ENCODE data around the gene SYT2. TPM values are rescaled to one million over a fixed set of nuclear protein-coding genes. Genes with fewer than 3 reads are reported as not detected.

SYT2 gene
- total and polyA plus RNA-seq, 4 donors, result 0.03 to 0.09 (median 0.05) TPM; not detected in 1

GRCh38 chr1:202687798-202688197 is 22.5 kb downstream of the SYT2 start:
- intact Hi-C loops (cut with DNase I), result no loop called here
- ATAC-seq (ENCODE audit: low FRiP score), result no peak

GRCh38 chr1:202687370-202687769 is 22.9 kb downstream of the SYT2 start:
- no peak overlapping the region for H3K27ac ChIP-seq (ENCODE audit: low read depth in 1 of 2, low read length in 2 of 2)
- H3K9me3 ChIP-seq (ENCODE audit: control insufficient read depth, low read length), result no peaks in the 10 kb centered on the region
- intact Hi-C loops (cut with DNase I), result no loop called here
- 68 to 71% methylated on average over 11 of the region's 11 CpGs for WGBS, 2 donors
- ATAC-seq (ENCODE audit: low FRiP score) (no peak), DNase-seq (no peak)
- no peak overlapping the region for H3K4me3 ChIP-seq (ENCODE audit: low read length in 2 of 2)
- H3K27me3 ChIP-seq (ENCODE audit: control insufficient read depth in 1 of 2, insufficient read depth in 2 of 2, low read length in 1 of 2), result peaks cover 0 to 2% of the 10 kb centered on the region in 2 donors
- H3K4me1 ChIP-seq (ENCODE audit: control insufficient read depth in 1 of 2, insufficient read depth in 2 of 2, low read length in 2 of 2), result no peaks in the 10 kb centered on the region
- no peaks in the 10 kb centered on the region for H3K36me3 ChIP-seq (ENCODE audit: control insufficient read depth in 1 of 2, insufficient read depth in 2 of 2, low read length in 1 of 2)

More at GRCh38 chr1:202687798-202688197, 22.5 kb downstream of the SYT2 start:
- no peaks in the 10 kb centered on the region for H3K4me1 ChIP-seq (ENCODE audit: control insufficient read depth in 1 of 2, insufficient read depth in 2 of 2, low read length in 2 of 2)
- no peaks in the 10 kb centered on the region for H3K36me3 ChIP-seq (ENCODE audit: control insufficient read depth in 1 of 2, insufficient read depth in 2 of 2, low read length in 1 of 2)
- no peak for DNase-seq
- no peaks in the 10 kb centered on the region for H3K9me3 ChIP-seq (ENCODE audit: control insufficient read depth, low read length)
- H3K27me3 ChIP-seq (ENCODE audit: control insufficient read depth in 1 of 2, insufficient read depth in 2 of 2, low read length in 1 of 2), result peaks cover 0 to 2% of the 10 kb centered on the region in 2 donors
- H3K27ac ChIP-seq (ENCODE audit: low read depth in 1 of 2, low read length in 2 of 2), result no peak overlapping the region
- no peak overlapping the region for H3K4me3 ChIP-seq (ENCODE audit: low read length in 2 of 2)
- WGBS, 2 donors, result 72 to 79% methylated on average over 3 of the region's 3 CpGs

GRCh38 chr1:202685641-202686040 is 24.6 kb downstream of the SYT2 start:
- Histone ChIP-seq H3K4me3 (ENCODE audit: low read length in 2 of 2) (no peak overlapping the region), H3K36me3 (ENCODE audit: control insufficient read depth in 1 of 2, insufficient read depth in 2 of 2, low read length in 1 of 2) (no peaks in the 10 kb centered on the region), H3K27me3 (ENCODE audit: control insufficient read depth in 1 of 2, insufficient read depth in 2 of 2, low read length in 1 of 2) (peaks cover 0 to 2% of the 10 kb centered on the region in 2 donors), H3K4me1 (ENCODE audit: control insufficient read depth in 1 of 2, insufficient read depth in 2 of 2, low read length in 2 of 2) (no peaks in the 10 kb centered on the region), H3K9me3 (ENCODE audit: control insufficient read depth, low read length) (no peaks in the 10 kb centered on the region), H3K27ac (ENCODE audit: low read depth in 1 of 2, low read length in 2 of 2) (no peak overlapping the region)
- intact Hi-C loops (cut with DNase I), result no loop called here
- no peak for ATAC-seq (ENCODE audit: low FRiP score)
- DNase-seq, result no peak
- WGBS, 2 donors, result 64 to 65% methylated on average over 6 of the region's 6 CpGs

GRCh38 chr1:202684716-202685115 is 25.5 kb downstream of the SYT2 start:
- H3K27ac ChIP-seq (ENCODE audit: low read depth in 1 of 2, low read length in 2 of 2), result no peak overlapping the region
- 57 to 58% methylated on average over 2 of the region's 2 CpGs for WGBS, 2 donors
- DNase-seq (no peak), ATAC-seq (ENCODE audit: low FRiP score) (no peak)
- no peak overlapping the region for H3K4me3 ChIP-seq (ENCODE audit: low read length in 2 of 2)
- intact Hi-C loops (cut with DNase I), result no loop called here
- no peaks in the 10 kb centered on the region for H3K36me3 ChIP-seq (ENCODE audit: control insufficient read depth in 1 of 2, insufficient read depth in 2 of 2, low read length in 1 of 2)
- H3K4me1 ChIP-seq (ENCODE audit: control insufficient read depth in 1 of 2, insufficient read depth in 2 of 2, low read length in 2 of 2), result no peaks in the 10 kb centered on the region
- H3K27me3 ChIP-seq (ENCODE audit: control insufficient read depth in 1 of 2, insufficient read depth in 2 of 2, low read length in 1 of 2), result no peaks in the 10 kb centered on the region
- H3K9me3 ChIP-seq (ENCODE audit: control insufficient read depth, low read length), result no peaks in the 10 kb centered on the region

- H3K27ac ChIP-seq (ENCODE audit: low read depth in 1 of 2, low read length in 2 of 2), result no peak overlapping the region
- H3K4me1 ChIP-seq (ENCODE audit: control insufficient read depth in 1 of 2, insufficient read depth in 2 of 2, low read length in 2 of 2), result no peaks in the 10 kb centered on the region
- no peak overlapping the region for H3K4me3 ChIP-seq (ENCODE audit: low read length in 2 of 2)
- no peaks in the 10 kb centered on the region for H3K36me3 ChIP-seq (ENCODE audit: control insufficient read depth in 1 of 2, insufficient read depth in 2 of 2, low read length in 1 of 2)
- no peak for ATAC-seq (ENCODE audit: low FRiP score)
- 29 to 32% methylated on average over 4 of the region's 4 CpGs for WGBS, 2 donors
- H3K9me3 ChIP-seq (ENCODE audit: control insufficient read depth, low read length), result no peaks in the 10 kb centered on the region
- H3K27me3 ChIP-seq (ENCODE audit: control insufficient read depth in 1 of 2, insufficient read depth in 2 of 2, low read length in 1 of 2), result no peaks in the 10 kb centered on the region
- intact Hi-C loops (cut with DNase I), result no loop called here
- no peak for DNase-seq
Measured at GRCh38 chr1:202683029-202683428, 27.2 kb downstream of the SYT2 start.

- intact Hi-C loops (cut with DNase I), result no loop called here
- DNase-seq (no peak), ATAC-seq (ENCODE audit: low FRiP score) (no peak)
- no peak overlapping the region for H3K4me3 ChIP-seq (ENCODE audit: low read length in 2 of 2)
- WGBS, 2 donors, result 95 to 96% methylated on average over 9 of the region's 9 CpGs
- no peaks in the 10 kb centered on the region for H3K27me3 ChIP-seq (ENCODE audit: control insufficient read depth in 1 of 2, insufficient read depth in 2 of 2, low read length in 1 of 2)
- no peaks in the 10 kb centered on the region for H3K9me3 ChIP-seq (ENCODE audit: control insufficient read depth, low read length)
- no peaks in the 10 kb centered on the region for H3K4me1 ChIP-seq (ENCODE audit: control insufficient read depth in 1 of 2, insufficient read depth in 2 of 2, low read length in 2 of 2)
- no peaks in the 10 kb centered on the region for H3K36me3 ChIP-seq (ENCODE audit: control insufficient read depth in 1 of 2, insufficient read depth in 2 of 2, low read length in 1 of 2)
- H3K27ac ChIP-seq (ENCODE audit: low read depth in 1 of 2, low read length in 2 of 2), result no peak overlapping the region
Measured at GRCh38 chr1:202682477-202682876, 27.8 kb downstream of the SYT2 start.

GRCh38 chr1:202681736-202682420 is 28.4 kb downstream of the SYT2 start:
- WGBS, 2 donors, result 42 to 47% methylated on average over 11 of the region's 11 CpGs
- ATAC-seq (ENCODE audit: low FRiP score), result no peak

GRCh38 chr1:202680586-202681352 is 29.5 kb downstream of the SYT2 start:
- no peaks in the 10 kb centered on the region for H3K4me1 ChIP-seq (ENCODE audit: control insufficient read depth in 1 of 2, insufficient read depth in 2 of 2, low read length in 2 of 2)
- no peak for DNase-seq
- WGBS, 2 donors, result 76 to 82% methylated on average over 2 of the region's 2 CpGs
- intact Hi-C loops (cut with DNase I), result no loop called here
- H3K9me3 ChIP-seq (ENCODE audit: control insufficient read depth, low read length), result peaks cover 3% of the 10 kb centered on the region
- no peak overlapping the region for H3K4me3 ChIP-seq (ENCODE audit: low read length in 2 of 2)
- no peak overlapping the region for H3K27ac ChIP-seq (ENCODE audit: low read depth in 1 of 2, low read length in 2 of 2)
- no peak for ATAC-seq (ENCODE audit: low FRiP score)
- no peaks in the 10 kb centered on the region for H3K36me3 ChIP-seq (ENCODE audit: control insufficient read depth in 1 of 2, insufficient read depth in 2 of 2, low read length in 1 of 2)
- no peaks in the 10 kb centered on the region for H3K27me3 ChIP-seq (ENCODE audit: control insufficient read depth in 1 of 2, insufficient read depth in 2 of 2, low read length in 1 of 2)

More at GRCh38 chr1:202681736-202682420, 28.4 kb downstream of the SYT2 start:
- H3K4me1 ChIP-seq (ENCODE audit: control insufficient read depth in 1 of 2, insufficient read depth in 2 of 2, low read length in 2 of 2), result no peaks in the 10 kb centered on the region
- intact Hi-C loops (cut with DNase I), result no loop called here
- H3K27ac ChIP-seq (ENCODE audit: low read depth in 1 of 2, low read length in 2 of 2), result no peak overlapping the region
- no peaks in the 10 kb centered on the region for H3K27me3 ChIP-seq (ENCODE audit: control insufficient read depth in 1 of 2, insufficient read depth in 2 of 2, low read length in 1 of 2)
- H3K4me3 ChIP-seq (ENCODE audit: low read length in 2 of 2), result no peak overlapping the region
- peaks cover 3% of the 10 kb centered on the region for H3K9me3 ChIP-seq (ENCODE audit: control insufficient read depth, low read length)
- DNase-seq, result no peak
- no peaks in the 10 kb centered on the region for H3K36me3 ChIP-seq (ENCODE audit: control insufficient read depth in 1 of 2, insufficient read depth in 2 of 2, low read length in 1 of 2)
